H9 (cell line): ENCODE measurements around the gene USP9X. TPM values are rescaled to one million over a fixed set of nuclear protein-coding genes. Genes with fewer than 3 reads are reported as not detected.

Experiments used
- DNase-seq: peaks from one replicate; pipeline ENCODE4 v3.0.0-alpha.2; 2017
- H2AFZ ChIP-seq: one replicate; pipeline ENCODE4 v1.6.1; 2013; ENCODE audit warnings: mild to moderate bottlenecking, low read length, control low read depth, moderate library complexity
- H2AK5ac ChIP-seq: 2 replicates; pipeline ENCODE4 v1.6.1; 2013; ENCODE audit warnings: low read length, control low read depth, mixed read lengths; ENCODE audit not compliant: insufficient read length
- H2BK120ac ChIP-seq: one replicate; pipeline ENCODE4 v1.6.1; 2013; ENCODE audit warnings: low read depth, mild to moderate bottlenecking, low read length, control low read depth, inconsistent platforms; ENCODE audit not compliant: poor library complexity, severe bottlenecking
- H2BK12ac ChIP-seq: 2 replicates; pipeline ENCODE4 v1.6.1; 2013; ENCODE audit warnings: low read length, control low read depth, mixed read lengths, low read depth; ENCODE audit not compliant: insufficient read length
- H2BK15ac ChIP-seq: 2 replicates; pipeline ENCODE4 v1.6.1; 2013; ENCODE audit warnings: low read depth, low read length, control low read depth
- H2BK20ac ChIP-seq: one replicate; pipeline ENCODE4 v1.6.1; 2013; ENCODE audit warnings: low read depth, mild to moderate bottlenecking, low read length, control low read depth, inconsistent platforms; ENCODE audit not compliant: poor library complexity, severe bottlenecking
- H2BK5ac ChIP-seq: 2 replicates; pipeline ENCODE4 v1.6.1; 2013; ENCODE audit warnings: low read length, control low read depth, mixed read lengths; ENCODE audit not compliant: insufficient read length
- H3K14ac ChIP-seq: 2 replicates; pipeline ENCODE4 v1.6.1; 2013; ENCODE audit warnings: low read length, control low read depth; ENCODE audit not compliant: insufficient read depth
- H3K18ac ChIP-seq: 2 replicates; pipeline ENCODE4 v1.6.1; 2013; ENCODE audit warnings: low read depth, mild to moderate bottlenecking, mixed read lengths, low read length, control low read depth; ENCODE audit not compliant: insufficient read length
- H3K23ac ChIP-seq: 2 replicates; pipeline ENCODE4 v1.6.1; 2013; ENCODE audit warnings: low read length, control low read depth, mixed read lengths, low read depth; ENCODE audit not compliant: insufficient read length
- H3K23me2 ChIP-seq: 2 replicates; pipeline ENCODE4 v1.6.1; 2013; ENCODE audit warnings: low read depth, mild to moderate bottlenecking, mixed read lengths, low read length, control low read depth; ENCODE audit not compliant: insufficient read length, poor library complexity, severe bottlenecking
- H3K27ac ChIP-seq: 2 replicates; pipeline ENCODE4 v1.5.1; 2013; ENCODE audit warnings: low read length, control low read depth, mixed read lengths, low read depth; ENCODE audit not compliant: insufficient read length
- H3K27me3 ChIP-seq: 2 replicates; pipeline ENCODE4 v1.6.1; 2013; ENCODE audit warnings: low read length, control low read depth, inconsistent platforms; ENCODE audit not compliant: insufficient read depth
- H3K4ac ChIP-seq: 2 replicates; pipeline ENCODE4 v1.6.1; 2013; ENCODE audit warnings: low read depth, mild to moderate bottlenecking, control low read depth, inconsistent platforms, low read length, moderate library complexity
- H3K4me1 ChIP-seq: 2 replicates; pipeline ENCODE4 v1.6.1; 2013; ENCODE audit warnings: low read length, control low read depth, inconsistent platforms; ENCODE audit not compliant: insufficient read depth
- H3K4me2 ChIP-seq: 2 replicates; pipeline ENCODE4 v1.6.1; 2013; ENCODE audit warnings: low read length, control low read depth, mixed read lengths; ENCODE audit not compliant: insufficient read length, insufficient read depth
- H3K56ac ChIP-seq: 2 replicates; pipeline ENCODE4 v1.6.1; 2013; ENCODE audit warnings: low read depth, mild to moderate bottlenecking, mixed read lengths, low read length, control low read depth; ENCODE audit not compliant: insufficient read length
- H3K79me1 ChIP-seq: 2 replicates; pipeline ENCODE4 v1.6.1; 2013; ENCODE audit warnings: low read depth, mild to moderate bottlenecking, moderate library complexity, low read length, control low read depth, inconsistent platforms; ENCODE audit not compliant: insufficient read depth, poor library complexity, severe bottlenecking
- H3K79me2 ChIP-seq: 2 replicates; pipeline ENCODE4 v1.6.1; 2013; ENCODE audit warnings: low read length, control low read depth, inconsistent platforms; ENCODE audit not compliant: insufficient read depth
- H3K9ac ChIP-seq: 2 replicates; pipeline ENCODE4 v1.6.1; 2013; ENCODE audit warnings: low read length, control low read depth, mixed read lengths; ENCODE audit not compliant: insufficient read length; ENCODE audit errors: extremely low read depth
- H3K9me3 ChIP-seq: one replicate; pipeline ENCODE4 v1.6.1; 2013; ENCODE audit warnings: low read depth, low read length, inconsistent platforms; ENCODE audit not compliant: control insufficient read depth
- H3T11ph ChIP-seq: one replicate; pipeline ENCODE4 v1.6.1; 2013; ENCODE audit warnings: mild to moderate bottlenecking, low read length, control low read depth, inconsistent platforms
- H4K20me1 ChIP-seq: one replicate; pipeline ENCODE4 v1.6.1; 2013; ENCODE audit not compliant: control insufficient read depth, insufficient read length, insufficient read depth
- H4K5ac ChIP-seq: 2 replicates; pipeline ENCODE4 v1.6.1; 2013; ENCODE audit warnings: low read depth, mild to moderate bottlenecking, mixed read lengths, low read length, control low read depth; ENCODE audit not compliant: insufficient read length
- H4K8ac ChIP-seq: replicated peaks from 2 replicates; pipeline ENCODE4 v1.6.1; 2013; ENCODE audit warnings: low read length, control low read depth, mixed read lengths, low read depth; ENCODE audit not compliant: insufficient read length
- H4K91ac ChIP-seq: 2 replicates; pipeline ENCODE4 v1.6.1; 2013; ENCODE audit warnings: low read depth, mild to moderate bottlenecking, moderate library complexity, mixed read lengths, low read length, control low read depth; ENCODE audit not compliant: insufficient read length
- H3K27ac Mint-ChIP-seq, 3 experiments: 2 replicates in 2 of 3; 3 replicates in 1 of 3; pipeline ENCODE4 v1.8.0; 2020 to 2021; ENCODE audit warnings: mixed read lengths in 3 of 3, mild to moderate bottlenecking in 1 of 3, moderate library complexity in 1 of 3
- H3K27me3 Mint-ChIP-seq: 2 replicates; pipeline ENCODE4 v1.8.0; 2021; ENCODE audit warnings: low read depth, mild to moderate bottlenecking, moderate library complexity, mixed read lengths
- H3K36me3 Mint-ChIP-seq, 3 experiments: 2 replicates in 2 of 3; 3 replicates in 1 of 3; pipeline ENCODE4 v1.8.0; 2020 to 2021; ENCODE audit warnings: low read depth in 3 of 3, mixed read lengths in 3 of 3; ENCODE audit not compliant: insufficient read depth in 1 of 3
- H3K4me1 Mint-ChIP-seq, 2 experiments: 2 replicates each; pipeline ENCODE4 v1.8.0; 2020; ENCODE audit warnings: mixed read lengths in 2 of 2
- H3K4me3 Mint-ChIP-seq, 2 experiments: 2 replicates in 1 of 2; 3 replicates in 1 of 2; pipeline ENCODE4 v1.8.0; 2020 to 2021; ENCODE audit warnings: mild to moderate bottlenecking in 2 of 2, mixed read lengths in 2 of 2, moderate library complexity in 1 of 2
- H3K9me3 Mint-ChIP-seq, 2 experiments: 2 replicates in 1 of 2; 3 replicates in 1 of 2; pipeline ENCODE4 v1.8.0; 2020; ENCODE audit warnings: mild to moderate bottlenecking in 2 of 2, mixed read lengths in 2 of 2, moderate library complexity in 1 of 2
- CTCF ChIP-seq: fragments of 200-600 bp; sonication (generic); conservative IDR thresholded peaks from 3 replicates; pipeline ENCODE4 v1.8.0; 2021; ENCODE audit warnings: antibody characterized with exemption, mild to moderate bottlenecking
- WGBS: extraction: QIAGEN DNeasy Blood & Tissue Kit; methylation state at CpG from one replicate; pipeline ENCODE4 v1.1.7; 2013; ENCODE audit warnings: missing lambda C conversion rate, low lambda C conversion rate, mixed read lengths; ENCODE audit not compliant: insufficient read length; ENCODE audit errors: extremely low coverage; 5-methylcytosine and 5-hydroxymethylcytosine counted together
- total RNA-seq: library from RNA; stranded (reverse); gene quantifications from 2 replicates; pipeline ENCODE4 v1.2.1, GENCODE V29; 2021

The USP9X gene
- total RNA-seq, 1 experiment from 2014 or later, result 284 TPM

GRCh38 chrX:41090568-41091238 is 5.5 kb downstream of the USP9X start:
- no peak overlapping the region for H2AFZ ChIP-seq
- H3K4ac ChIP-seq, result no peak overlapping the region
- H3K9ac ChIP-seq, result peak overlapping the region; percentile 7
- no peak overlapping the region for H3K27ac ChIP-seq
- no peak overlapping the region for H3K14ac ChIP-seq
- H3K23ac ChIP-seq, result no peak overlapping the region
- H2BK5ac ChIP-seq, result no peak overlapping the region
- peaks cover 4% of the 10 kb centered on the region for H3K23me2 ChIP-seq
- peaks cover 4% of the 10 kb centered on the region; the same call in 1 of the 2 replicates for H3K4me1 ChIP-seq
- H4K20me1 ChIP-seq, result peaks cover 2% of the 10 kb centered on the region
- H3K18ac ChIP-seq, result no peak overlapping the region
- H3K27me3 ChIP-seq, result no peaks in the 10 kb centered on the region
- no peak overlapping the region for H2BK12ac ChIP-seq
- no peaks in the 10 kb centered on the region for H3K27me3 Mint-ChIP-seq
- peak overlapping the region; percentile 27 to 86; a peak in 4 of 5 replicates for H3K4me3 Mint-ChIP-seq
- H4K5ac ChIP-seq, result no peak overlapping the region
- H3K9me3 ChIP-seq, result no peaks in the 10 kb centered on the region
- no peak overlapping the region for H4K91ac ChIP-seq
- H2BK20ac ChIP-seq, result no peak overlapping the region
- no peak for TF ChIP-seq CTCF
- peaks cover 29 to 34% of the 10 kb centered on the region in 2 experiments for H3K4me1 Mint-ChIP-seq
- DNase-seq, result no peak
- no peak overlapping the region for H2AK5ac ChIP-seq
- H3K79me1 ChIP-seq, result no peaks in the 10 kb centered on the region
- peaks cover 52 to 55% of the 10 kb centered on the region in 2 experiments for H3K9me3 Mint-ChIP-seq
- no peak overlapping the region for H3K56ac ChIP-seq
- H4K8ac ChIP-seq, result no peak overlapping the region
- no peak overlapping the region for H3K27ac Mint-ChIP-seq
- peaks cover 94% of the 10 kb centered on the region for H3K79me2 ChIP-seq
- H3K36me3 Mint-ChIP-seq, result peaks cover 25 to 90% (median 74%) of the 10 kb centered on the region in 3 experiments
- H3T11ph ChIP-seq, result no peak overlapping the region
- WGBS, result no CpG with 5 or more reads among the region's 5 CpGs
- H3K4me2 ChIP-seq, result peak overlapping the region; percentile 85
- H2BK15ac ChIP-seq, result no peak overlapping the region
- H2BK120ac ChIP-seq, result no peak overlapping the region
